ENCODE data around the gene COX17.

GRCh38 chr3:119676771-119677640 is at the start of gene COX17:
- TF ChIP-seq CTCF (IDR thresholded peaks at IDR 0.05; ENCODE audit: low read length): no peak
- no peak for TF ChIP-seq EZH2 (IDR thresholded peaks at IDR 0.05; ENCODE audit: borderline replicate concordance, low read length)

All from OCI-LY1 (cell line).